OCI-LY1 (cell line): Measurements from ENCODE around the gene SIKE1.

Experiments
- H2AFZ ChIP-seq: fragments of 200-600 bp; sonication (generic), shearing (Covaris generic); 2 replicates; pipeline ENCODE4 v1.6.0; 2014; ENCODE audit warnings: antibody characterized with exemption, mild to moderate bottlenecking, low read length
- H3F3A ChIP-seq: fragments of 200-600 bp; sonication (generic), shearing (Covaris generic); 2 replicates; pipeline ENCODE4 v1.6.0; 2014; ENCODE audit warnings: mild to moderate bottlenecking, antibody characterized with exemption, low read length, moderate library complexity; ENCODE audit not compliant: insufficient read depth
- H3K27ac ChIP-seq: fragments of 200-600 bp; sonication (generic); 2 replicates; pipeline ENCODE4 v1.5.1; 2014; ENCODE audit warnings: low read length, mixed run types, mild to moderate bottlenecking, low read depth; ENCODE audit not compliant: poor library complexity, severe bottlenecking
- H3K27me3 ChIP-seq: fragments of 200-600 bp; sonication (generic); 2 replicates; pipeline ENCODE4 v1.6.0; 2014; ENCODE audit warnings: antibody characterized with exemption, mild to moderate bottlenecking, low read length, moderate library complexity; ENCODE audit not compliant: insufficient read depth
- H3K36me3 ChIP-seq: fragments of 200-600 bp; sonication (generic); 2 replicates; pipeline ENCODE4 v1.6.1; 2014; ENCODE audit warnings: mild to moderate bottlenecking, antibody characterized with exemption, low read length, moderate library complexity, mixed read lengths; ENCODE audit not compliant: insufficient read depth
- H3K4me1 ChIP-seq: fragments of 200-600 bp; sonication (generic); 2 replicates; pipeline ENCODE4 v1.5.1; 2014; ENCODE audit warnings: mild to moderate bottlenecking, low read length, moderate library complexity; ENCODE audit not compliant: insufficient read depth, severe bottlenecking
- H3K4me2 ChIP-seq: fragments of 200-600 bp; sonication (generic), shearing (Covaris generic); 2 replicates; pipeline ENCODE4 v1.6.1; 2014; ENCODE audit warnings: low read length
- H3K4me3 ChIP-seq: fragments of 200-600 bp; sonication (generic); 2 replicates; pipeline ENCODE4 v1.5.1; 2014; ENCODE audit warnings: low read length, low read depth, mild to moderate bottlenecking, mixed read lengths; ENCODE audit not compliant: poor library complexity, severe bottlenecking
- H3K79me2 ChIP-seq: fragments of 200-600 bp; shearing (Covaris generic); 2 replicates; pipeline ENCODE4 v1.6.1; 2016; ENCODE audit warnings: mixed run types, low read length, mixed read lengths; ENCODE audit not compliant: insufficient read depth
- H3K9ac ChIP-seq: fragments of 200-600 bp; sonication (generic), shearing (Covaris generic); 2 replicates; pipeline ENCODE4 v1.6.1; 2014; ENCODE audit warnings: mild to moderate bottlenecking, low read length, mixed read lengths
- H3K9me2 ChIP-seq: fragments of 200-600 bp; sonication (generic), shearing (Covaris generic); 2 replicates; pipeline ENCODE4 v1.6.1; 2014; ENCODE audit warnings: low read depth, mild to moderate bottlenecking, low read length, mixed read lengths
- H3K9me3 ChIP-seq: fragments of 200-600 bp; shearing (Covaris generic); 2 replicates; pipeline ENCODE4 v1.6.1; 2014; ENCODE audit warnings: low read length, mixed read lengths
- H4K20me1 ChIP-seq: fragments of 200-600 bp; sonication (generic), shearing (Covaris generic); 2 replicates; pipeline ENCODE4 v1.6.0; 2016; ENCODE audit warnings: mild to moderate bottlenecking, low read length; ENCODE audit not compliant: insufficient read depth
- EZH2 ChIP-seq: fragments of 200-600 bp; sonication (generic), shearing (Covaris generic); IDR thresholded peaks from 2 replicates; pipeline ENCODE4 v1.8.0; 2017; ENCODE audit warnings: borderline replicate concordance, mixed run types, mild to moderate bottlenecking, antibody characterized with exemption, low read length, moderate library complexity, mixed read lengths
- TF ChIP-seq, protein P1 (sequence below): fragments of 200-600 bp; sonication (generic), shearing (Covaris generic); IDR thresholded peaks from 2 replicates; pipeline ENCODE4 v1.5.1; 2017; ENCODE audit warnings: mild to moderate bottlenecking, antibody characterized with exemption, low read length, moderate library complexity, mixed read lengths

Gene SIKE1

DNA sequence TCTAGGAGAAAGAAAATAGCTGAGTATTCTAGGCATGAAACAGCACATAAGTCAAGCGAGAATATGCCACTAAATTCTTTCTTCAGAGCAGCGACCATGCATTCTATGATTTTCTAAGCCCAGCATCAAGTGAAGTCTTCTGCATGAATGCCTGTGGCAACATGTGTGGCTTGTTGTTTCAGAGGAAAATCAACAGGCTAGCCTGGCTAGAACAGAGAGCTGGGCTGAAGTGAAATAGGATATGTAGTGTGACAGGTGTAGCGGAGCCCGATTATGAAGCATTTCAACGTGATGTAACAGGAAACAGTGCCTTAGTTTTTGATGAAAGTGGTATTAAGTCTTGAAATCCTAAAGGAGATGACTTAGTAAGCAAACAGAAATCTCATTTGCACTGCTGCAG is 29.7 kb downstream of the SIKE1 start:
- Histone ChIP-seq H3K79me2 (peaks cover 100% of the 10 kb centered on the region), H3K27ac (no peak overlapping the region), H3K4me2 (no peak overlapping the region), H3K9me2 (no peaks in the 10 kb centered on the region), H3F3A (no peaks in the 10 kb centered on the region), H2AFZ (no peak overlapping the region), H3K4me1 (peaks cover 47% of the 10 kb centered on the region), H3K27me3 (no peaks in the 10 kb centered on the region), H3K9ac (no peak overlapping the region), H3K36me3 (peaks cover 76% of the 10 kb centered on the region), H3K9me3 (no peaks in the 10 kb centered on the region), H4K20me1 (peaks cover 23% of the 10 kb centered on the region), H3K4me3 (no peak overlapping the region)
- TF ChIP-seq, protein P1, sequence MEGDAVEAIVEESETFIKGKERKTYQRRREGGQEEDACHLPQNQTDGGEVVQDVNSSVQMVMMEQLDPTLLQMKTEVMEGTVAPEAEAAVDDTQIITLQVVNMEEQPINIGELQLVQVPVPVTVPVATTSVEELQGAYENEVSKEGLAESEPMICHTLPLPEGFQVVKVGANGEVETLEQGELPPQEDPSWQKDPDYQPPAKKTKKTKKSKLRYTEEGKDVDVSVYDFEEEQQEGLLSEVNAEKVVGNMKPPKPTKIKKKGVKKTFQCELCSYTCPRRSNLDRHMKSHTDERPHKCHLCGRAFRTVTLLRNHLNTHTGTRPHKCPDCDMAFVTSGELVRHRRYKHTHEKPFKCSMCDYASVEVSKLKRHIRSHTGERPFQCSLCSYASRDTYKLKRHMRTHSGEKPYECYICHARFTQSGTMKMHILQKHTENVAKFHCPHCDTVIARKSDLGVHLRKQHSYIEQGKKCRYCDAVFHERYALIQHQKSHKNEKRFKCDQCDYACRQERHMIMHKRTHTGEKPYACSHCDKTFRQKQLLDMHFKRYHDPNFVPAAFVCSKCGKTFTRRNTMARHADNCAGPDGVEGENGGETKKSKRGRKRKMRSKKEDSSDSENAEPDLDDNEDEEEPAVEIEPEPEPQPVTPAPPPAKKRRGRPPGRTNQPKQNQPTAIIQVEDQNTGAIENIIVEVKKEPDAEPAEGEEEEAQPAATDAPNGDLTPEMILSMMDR, result no peak
- TF ChIP-seq EZH2, result no peak

DNA sequence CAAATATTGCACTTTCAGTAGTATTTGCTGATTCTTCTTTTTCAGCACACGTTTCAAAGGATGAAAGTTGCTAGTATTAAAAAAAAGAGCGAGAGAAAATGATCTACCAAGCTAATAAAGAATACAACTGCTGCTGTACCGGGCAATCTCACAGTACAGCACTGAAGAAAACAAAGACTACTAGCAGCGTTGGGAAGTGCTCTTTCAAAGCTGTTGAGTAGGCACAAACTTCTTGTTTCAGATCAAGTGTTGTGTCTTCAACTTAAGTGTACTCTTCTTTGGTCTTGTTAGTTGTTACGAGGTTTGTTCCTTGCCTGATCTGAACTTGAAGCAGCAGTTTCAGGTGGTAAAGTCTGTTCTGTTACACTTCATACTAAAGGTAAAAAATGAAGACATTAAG is 30.6 kb downstream of the SIKE1 start:
- Histone ChIP-seq H3K4me2 (no peak overlapping the region), H3K4me1 (peaks cover 38% of the 10 kb centered on the region)

DNA sequence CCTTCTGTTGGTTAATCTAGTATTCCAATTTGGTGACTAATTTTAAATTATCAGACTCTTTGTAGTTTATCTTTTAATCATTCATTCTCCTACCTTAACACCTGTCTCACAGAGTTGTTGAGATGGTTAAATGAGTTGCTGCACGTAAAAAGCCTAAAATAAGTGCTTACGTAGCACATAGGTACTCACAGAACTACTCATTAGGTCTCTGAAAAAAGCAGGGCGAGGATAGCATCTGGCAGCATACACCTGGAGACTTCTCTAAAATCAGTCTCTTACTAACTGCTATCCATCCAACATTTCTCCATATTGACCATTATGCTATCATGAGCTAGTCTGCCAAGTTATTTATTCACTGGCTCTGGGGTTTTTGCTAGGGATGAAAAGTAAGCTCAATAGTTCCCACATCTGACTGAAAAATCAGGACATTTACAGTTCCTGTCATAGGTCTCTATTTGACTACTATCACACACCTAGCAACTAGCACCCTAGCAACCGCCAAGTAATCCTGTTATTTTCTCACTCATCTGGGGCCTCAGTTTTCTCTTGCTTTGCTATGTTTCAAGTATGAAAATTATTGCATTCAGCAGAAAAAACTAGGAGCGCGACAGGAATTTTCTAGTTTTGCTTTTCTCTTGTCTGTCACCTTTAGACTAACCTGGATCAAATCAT is 33.9 kb downstream of the SIKE1 start:
- H3K79me2 ChIP-seq, result peaks cover 99% of the 10 kb centered on the region
- H3K9ac ChIP-seq, result no peak overlapping the region
- H3F3A ChIP-seq, result no peaks in the 10 kb centered on the region
- no peak overlapping the region for H3K4me3 ChIP-seq
- TF ChIP-seq, protein P1, result no peak
- no peak for TF ChIP-seq EZH2
- peaks cover 99% of the 10 kb centered on the region for H3K36me3 ChIP-seq
- no peaks in the 10 kb centered on the region for H3K9me3 ChIP-seq
- peaks cover 29% of the 10 kb centered on the region for H4K20me1 ChIP-seq
- H3K4me2 ChIP-seq, result no peak overlapping the region
- no peak overlapping the region for H3K27ac ChIP-seq
- H3K4me1 ChIP-seq, result peaks cover 9% of the 10 kb centered on the region
- no peak overlapping the region for H2AFZ ChIP-seq
- H3K27me3 ChIP-seq, result no peaks in the 10 kb centered on the region
- H3K9me2 ChIP-seq, result no peaks in the 10 kb centered on the region

More for the DNA sequence above, 30.6 kb downstream of the SIKE1 start:
- H3K79me2 ChIP-seq, result peaks cover 100% of the 10 kb centered on the region
- H4K20me1 ChIP-seq, result peaks cover 32% of the 10 kb centered on the region
- no peak overlapping the region for H3K9ac ChIP-seq
- TF ChIP-seq, protein P1, result no peak
- TF ChIP-seq EZH2, result no peak
- H3K9me3 ChIP-seq, result no peaks in the 10 kb centered on the region
- H3K4me3 ChIP-seq, result no peak overlapping the region
- no peaks in the 10 kb centered on the region for H3K9me2 ChIP-seq
- H3K27ac ChIP-seq, result no peak overlapping the region
- no peaks in the 10 kb centered on the region for H3K27me3 ChIP-seq
- no peak overlapping the region for H2AFZ ChIP-seq
- H3F3A ChIP-seq, result no peaks in the 10 kb centered on the region
- peaks cover 79% of the 10 kb centered on the region for H3K36me3 ChIP-seq
